ENCODE results near the gene PSG4. TPM values are rescaled to one million over a fixed set of nuclear protein-coding genes. Genes with fewer than 3 reads are reported as not detected.
A peak's percentile ranks its signal among the peaks of the same experiment; 100 is the strongest.
"Not testable (repeated sequence)": the region's sequence is repeated elsewhere in the genome, so short reads cannot be mapped to it uniquely, and the experiment has no call there.

PSG4 gene
- total and polyA plus RNA-seq, 8 donors: 0.38 TPM; not detected in 7

GRCh38 chr19:43207991-43208390 is 2.6 kb upstream of the PSG4 start:
- Histone ChIP-seq H3K4me1 (no peaks in the 10 kb centered on the region), H3K4me3 (no peak overlapping the region), H3K27me3 (no peaks in the 10 kb centered on the region), H3K9me3 (no peaks in the 10 kb centered on the region), H3K27ac (no peak overlapping the region), H3K36me3 (no peaks in the 10 kb centered on the region)
- DNase-seq: no peak
- TF ChIP-seq POLR2A (IDR thresholded peaks at IDR 0.05): no peak
- TF ChIP-seq CTCF (IDR thresholded peaks at IDR 0.05): no peak
- TF ChIP-seq POLR2AphosphoS5 (IDR thresholded peaks at IDR 0.05): no peak
- TF ChIP-seq EP300 (IDR thresholded peaks at IDR 0.05): no peak
- intact Hi-C loops (cut with DNase I; ENCODE audit: low total_unique reads): no loop called here
- 28 to 47% (median 34%) methylated on average over 4 of the region's 4 CpGs; no CpG with 5 or more reads in 1 of the 5 donors for WGBS, 5 donors

DNA sequence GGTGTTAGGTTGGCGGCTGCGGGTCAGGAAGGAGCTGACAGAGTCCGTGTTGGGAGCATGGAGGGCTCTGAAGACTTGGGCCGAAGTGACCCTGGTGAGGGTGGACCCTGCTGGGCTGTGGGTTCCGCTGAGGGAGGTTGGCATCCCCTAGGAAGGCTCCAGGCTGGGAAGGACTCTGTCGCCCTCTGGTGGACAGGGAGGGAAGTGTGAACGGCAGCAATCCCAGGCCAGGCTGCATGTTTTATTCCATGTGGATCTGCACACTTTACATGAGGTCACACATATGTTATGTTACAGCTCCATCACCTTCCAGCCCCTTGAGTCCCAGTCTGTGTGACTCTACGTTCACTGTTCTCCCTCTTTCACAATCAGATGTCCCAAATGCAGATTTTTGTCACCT is 1.7 kb upstream of the PSG4 start:
- H3K9me3 ChIP-seq; H3K4me1 ChIP-seq; intact Hi-C loops (cut with DNase I; ENCODE audit: low total_unique reads); H3K27ac ChIP-seq; DNase-seq; H3K27me3 ChIP-seq; H3K4me3 ChIP-seq; H3K36me3 ChIP-seq: not testable (repeated sequence)
- WGBS, 5 donors: 48 to 52% (median 49%) methylated on average over 5 to 8 of the region's 8 CpGs; no CpG with 5 or more reads in 1 of the 5 donors
- peak in 2 of 7 experiments; percentile 12 to 38 for TF ChIP-seq CTCF (IDR thresholded peaks at IDR 0.05)

GRCh38 chr19:43203611-43204010 is 1.8 kb downstream of the PSG4 start:
- H3K4me3 ChIP-seq; H3K36me3 ChIP-seq; H3K9me3 ChIP-seq; H3K4me1 ChIP-seq; intact Hi-C loops (cut with DNase I; ENCODE audit: low total_unique reads); H3K27ac ChIP-seq; H3K27me3 ChIP-seq; DNase-seq: not testable (repeated sequence)
- WGBS, 5 donors: 89 to 96% (median 94%) methylated on average over 7 of the region's 7 CpGs; no CpG with 5 or more reads in 1 of the 5 donors

DNA sequence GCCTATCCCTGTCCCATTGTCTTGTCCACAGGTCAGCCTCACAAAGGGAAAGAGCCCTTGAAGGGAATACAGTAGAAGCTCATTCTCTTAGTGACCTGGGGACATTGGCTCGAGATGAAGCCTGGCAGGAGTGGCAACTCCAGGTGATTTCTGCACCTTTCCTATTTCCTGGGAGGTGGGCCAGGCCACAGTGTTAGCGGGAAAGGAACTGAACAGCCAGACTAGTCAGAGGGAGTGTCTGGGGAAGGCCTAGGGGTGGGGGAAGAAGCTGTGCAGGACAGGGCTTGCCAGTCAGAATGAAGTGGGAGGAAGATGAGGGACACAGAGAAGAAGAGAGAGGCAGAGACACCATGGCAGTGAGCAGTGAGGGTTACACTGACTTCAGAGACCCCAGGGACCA is 3.5 kb downstream of the PSG4 start:
- H3K27me3 ChIP-seq; H3K27ac ChIP-seq; H3K4me1 ChIP-seq; H3K4me3 ChIP-seq; DNase-seq; H3K9me3 ChIP-seq; intact Hi-C loops (cut with DNase I; ENCODE audit: low total_unique reads); H3K36me3 ChIP-seq: not testable (repeated sequence)
- WGBS, 5 donors: 52 to 70% (median 64%) methylated on average over 2 of the region's 2 CpGs; no CpG with 5 or more reads in 1 of the 5 donors

DNA sequence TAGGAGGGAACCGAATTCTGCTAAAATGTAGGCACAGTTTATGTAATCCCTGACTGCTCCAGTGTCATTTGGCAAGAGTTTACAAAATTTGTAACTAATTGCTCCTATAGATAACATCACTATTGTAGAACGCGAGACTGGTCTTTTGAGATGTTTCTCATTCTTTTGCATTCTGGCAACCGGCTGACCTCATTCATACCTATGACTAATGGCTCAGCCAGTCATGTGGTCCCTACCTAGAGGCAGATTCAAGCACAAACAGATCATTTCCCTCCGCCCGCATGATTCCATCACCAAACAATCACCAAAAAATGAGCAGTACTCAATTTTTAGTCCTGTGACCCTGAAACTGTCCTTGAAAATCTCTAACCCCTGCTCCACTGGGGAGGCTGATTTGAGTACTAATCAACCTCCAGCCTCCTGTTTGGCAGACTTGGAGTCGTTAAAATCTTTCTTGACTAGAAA is 4.1 kb downstream of the PSG4 start:
- DNase-seq; H3K36me3 ChIP-seq; H3K9me3 ChIP-seq; intact Hi-C loops (cut with DNase I; ENCODE audit: low total_unique reads); H3K27ac ChIP-seq; H3K4me3 ChIP-seq; H3K4me1 ChIP-seq; H3K27me3 ChIP-seq: not testable (repeated sequence)
- WGBS, 5 donors: 48 to 74% (median 60%) methylated on average over 6 to 7 of the region's 7 CpGs; no CpG with 5 or more reads in 1 of the 5 donors

DNA sequence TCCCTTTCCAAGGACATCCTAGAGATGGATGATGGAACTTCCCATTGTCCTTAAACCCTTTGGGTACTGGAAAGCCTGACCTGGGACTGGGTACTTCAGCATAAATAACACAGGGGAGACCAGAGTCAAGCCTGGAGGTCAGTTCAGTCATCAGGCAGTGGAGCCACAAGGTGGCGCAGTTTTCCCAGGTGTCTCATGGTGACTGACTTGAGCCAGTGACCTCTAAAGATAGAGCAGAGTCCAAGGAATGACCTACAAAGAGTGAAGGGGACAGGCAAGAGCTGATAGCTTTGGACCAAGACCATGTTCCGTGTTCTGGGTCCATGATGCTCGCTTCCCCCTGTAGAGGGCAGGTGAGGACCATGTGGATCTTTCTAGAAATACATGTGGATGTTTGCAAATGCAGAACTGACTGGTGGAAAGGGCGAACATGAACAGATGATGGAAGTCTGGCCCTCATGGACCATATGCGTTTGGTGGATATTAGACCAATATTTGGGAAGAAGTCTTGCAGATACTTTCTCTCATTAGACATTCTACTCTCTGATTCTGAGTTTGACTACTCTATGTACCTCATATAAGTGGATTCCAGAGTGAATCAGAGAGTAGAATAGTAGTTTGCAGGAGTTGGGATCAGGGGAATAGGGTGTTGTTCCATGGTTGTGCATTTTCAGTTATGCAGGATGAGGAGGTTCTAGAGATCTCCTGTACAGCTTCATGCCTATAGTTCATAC is 6.6 kb downstream of the PSG4 start:
- H3K4me1 ChIP-seq; H3K27ac ChIP-seq; H3K36me3 ChIP-seq; H3K9me3 ChIP-seq; intact Hi-C loops (cut with DNase I; ENCODE audit: low total_unique reads); H3K4me3 ChIP-seq; H3K27me3 ChIP-seq: not testable (repeated sequence)
- peak in 1 of 2 donors; percentile 36 for DNase-seq
- 28 to 54% (median 45%) methylated on average over 5 of the region's 5 CpGs; no CpG with 5 or more reads in 1 of the 5 donors for WGBS, 5 donors
- TF ChIP-seq CTCF (IDR thresholded peaks at IDR 0.05): peak in 1 of 7 experiments; percentile 6

DNA sequence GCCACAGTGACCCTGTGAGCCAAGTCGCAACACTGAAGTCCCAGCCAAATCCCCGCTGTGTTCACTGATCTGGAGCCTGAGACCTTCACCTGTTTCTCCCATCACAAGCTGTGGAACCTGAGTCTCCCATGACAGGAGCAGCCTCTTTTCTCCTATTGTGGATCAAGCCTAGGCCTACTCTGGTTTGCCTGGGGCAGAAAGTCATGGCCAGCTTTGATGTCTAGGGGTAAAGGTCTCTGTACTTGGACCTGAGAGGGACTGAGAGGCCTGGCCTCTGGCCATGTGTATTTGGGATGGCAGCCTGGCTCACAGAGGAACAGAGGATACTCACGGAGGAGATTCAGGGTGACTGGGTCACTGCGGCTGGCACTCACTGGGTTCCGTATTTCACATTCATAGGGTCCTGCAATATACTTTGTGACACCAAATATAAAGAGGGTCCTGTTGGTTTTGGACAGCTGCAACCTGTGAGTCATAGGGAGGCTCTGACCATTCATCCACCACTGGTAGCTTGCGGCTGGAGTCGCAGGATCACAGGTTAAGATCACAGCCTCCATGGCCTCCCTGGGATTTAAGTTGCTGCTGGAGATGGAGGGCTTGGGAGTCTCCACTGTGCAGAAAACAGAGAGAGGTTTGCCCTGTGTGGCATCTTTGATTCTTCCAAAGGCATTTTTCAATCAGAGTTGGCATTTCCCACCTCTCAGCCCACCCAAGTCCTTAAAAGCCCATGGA is 7.6 kb downstream of the PSG4 start:
- intact Hi-C loops (cut with DNase I; ENCODE audit: low total_unique reads); H3K9me3 ChIP-seq; H3K36me3 ChIP-seq; H3K4me1 ChIP-seq; H3K4me3 ChIP-seq; H3K27me3 ChIP-seq; DNase-seq; H3K27ac ChIP-seq: not testable (repeated sequence)
- WGBS, 5 donors: 89 to 95% (median 92%) methylated on average over 3 to 5 of the region's 7 CpGs; no CpG with 5 or more reads in 1 of the 5 donors

DNA sequence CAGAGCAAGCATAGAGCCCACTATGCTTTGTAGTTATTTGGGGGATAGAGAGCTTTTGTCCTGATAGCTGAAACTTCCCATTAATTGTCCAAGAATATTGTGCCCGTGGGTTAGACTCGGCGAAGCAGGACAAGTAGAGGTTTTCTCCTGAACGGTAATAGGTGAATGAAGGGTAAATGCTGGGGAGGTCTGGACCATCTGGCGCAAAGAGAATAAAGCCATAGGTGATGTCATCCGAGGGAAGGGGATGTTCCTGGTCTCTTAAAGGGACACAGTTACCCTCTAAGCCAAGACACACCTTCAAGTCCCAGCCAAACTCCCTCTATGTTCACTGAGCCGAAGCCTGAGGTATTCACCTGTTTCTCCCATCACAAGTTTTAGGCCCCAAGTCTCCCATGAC is 11.0 kb downstream of the PSG4 start:
- H3K27ac ChIP-seq; H3K27me3 ChIP-seq; H3K4me1 ChIP-seq; DNase-seq; H3K9me3 ChIP-seq; H3K4me3 ChIP-seq; intact Hi-C loops (cut with DNase I; ENCODE audit: low total_unique reads); H3K36me3 ChIP-seq: not testable (repeated sequence)
- WGBS, 5 donors: 80 to 84% (median 82%) methylated on average over 7 of the region's 7 CpGs
